Liver (tissue), 9 donors: ENCODE results near the gene S1PR1. TPM values are rescaled to one million over a fixed set of nuclear protein-coding genes. Genes with fewer than 3 reads are reported as not detected.

ENCODE experiments used
- DNase-seq: peaks from one replicate; pipeline ENCODE4 v3.0.0-alpha.2; 2017; ENCODE audit warnings: low spot score
- H3K27ac ChIP-seq, 2 donors: one replicate each; pipeline ENCODE4 v1.7.0; 2013; ENCODE audit warnings: inconsistent platforms in 2 of 2, low read length in 2 of 2, control low read depth in 1 of 2, low read depth in 1 of 2, mild to moderate bottlenecking in 1 of 2
- H3K27me3 ChIP-seq, 4 donors: one replicate each; pipeline versions ENCODE4 v1.6.1 to v1.7.0; 2013; ENCODE audit warnings: low read length in 3 of 4, inconsistent platforms in 1 of 4, mild to moderate bottlenecking in 1 of 4, moderate library complexity in 1 of 4; ENCODE audit not compliant: control insufficient read depth in 4 of 4, insufficient read depth in 4 of 4
- H3K36me3 ChIP-seq, 4 donors: one replicate each; pipeline versions ENCODE4 v1.6.1 to v1.7.0; 2013; ENCODE audit warnings: low read length in 3 of 4, mild to moderate bottlenecking in 3 of 4, low read depth in 1 of 4, moderate library complexity in 1 of 4; ENCODE audit not compliant: control insufficient read depth in 4 of 4, insufficient read depth in 3 of 4
- H3K4me1 ChIP-seq, 4 donors: one replicate each; pipeline versions ENCODE4 v1.6.1 to v1.7.0; 2013; ENCODE audit warnings: low read length in 3 of 4, mild to moderate bottlenecking in 3 of 4, moderate library complexity in 1 of 4; ENCODE audit not compliant: control insufficient read depth in 4 of 4, insufficient read depth in 4 of 4
- H3K4me3 ChIP-seq, 3 donors: one replicate each; pipeline versions ENCODE4 v1.6.1 to v1.7.0; 2013; ENCODE audit warnings: low read length in 3 of 3, control low read depth in 1 of 3, low read depth in 1 of 3, mild to moderate bottlenecking in 1 of 3
- H3K9ac ChIP-seq, 2 donors: one replicate each; pipeline ENCODE4 v1.7.0; 2013; ENCODE audit warnings: low read length in 2 of 2, mild to moderate bottlenecking in 2 of 2, moderate library complexity in 2 of 2, control low read depth in 1 of 2, low read depth in 1 of 2
- H3K9me3 ChIP-seq, 4 donors: one replicate each; pipeline versions ENCODE4 v1.6.1 to v1.7.0; 2013; ENCODE audit warnings: low read length in 3 of 4; ENCODE audit not compliant: control insufficient read depth in 4 of 4
- ATF3 ChIP-seq: IDR thresholded peaks from 2 replicates; pipeline ENCODE4 v1.6.1; 2016; ENCODE audit warnings: antibody characterized with exemption
- CTCF ChIP-seq: fragments of 150-350 bp; IDR thresholded peaks from 2 replicates; pipeline ENCODE4 v1.5.1; 2017; ENCODE audit warnings: improper control_type of control experiment, low read depth, low read length; ENCODE audit not compliant: missing input control
- EGR1 ChIP-seq, 2 donors: IDR thresholded peaks; 2 replicates each; pipeline ENCODE4 v1.6.1; 2016 to 2018; ENCODE audit warnings: antibody characterized with exemption in 2 of 2, low read depth in 2 of 2
- FOXA1 ChIP-seq: IDR thresholded peaks from 2 replicates; pipeline ENCODE4 v1.6.1; 2016; ENCODE audit warnings: antibody characterized with exemption
- FOXA2 ChIP-seq: IDR thresholded peaks from 2 replicates; pipeline ENCODE4 v1.6.1; 2016; ENCODE audit warnings: antibody characterized with exemption
- GABPA ChIP-seq, 2 donors: IDR thresholded peaks in 1 of 2; conservative IDR thresholded peaks in 1 of 2; 2 replicates each; pipeline ENCODE4 v1.6.1; 2016; ENCODE audit warnings: antibody characterized with exemption in 2 of 2, mild to moderate bottlenecking in 1 of 2, moderate library complexity in 1 of 2
- HNF4A ChIP-seq, 2 donors: conservative IDR thresholded peaks; 2 replicates each; pipeline ENCODE4 v1.6.1; 2016; ENCODE audit warnings: antibody characterized with exemption in 2 of 2, mild to moderate bottlenecking in 2 of 2
- HNF4G ChIP-seq: IDR thresholded peaks from 2 replicates; pipeline ENCODE4 v1.6.1; 2016; ENCODE audit warnings: antibody characterized with exemption
- JUND ChIP-seq, 2 donors: IDR thresholded peaks; 2 replicates each; pipeline ENCODE4 v1.6.1; 2016; ENCODE audit warnings: antibody characterized with exemption in 2 of 2
- NR2F2 ChIP-seq: IDR thresholded peaks from 2 replicates; pipeline ENCODE4 v1.6.1; 2016; ENCODE audit warnings: antibody characterized with exemption
- RAD21 ChIP-seq, 2 donors: IDR thresholded peaks; 2 replicates each; pipeline ENCODE4 v1.6.1; 2016; ENCODE audit warnings: antibody characterized with exemption in 2 of 2, mild to moderate bottlenecking in 2 of 2
- TAF1 ChIP-seq: conservative IDR thresholded peaks from 2 replicates; pipeline ENCODE4 v1.6.1; 2016; ENCODE audit warnings: antibody characterized with exemption, mild to moderate bottlenecking
- YY1 ChIP-seq: IDR thresholded peaks from 2 replicates; pipeline ENCODE4 v1.6.1; 2016; ENCODE audit warnings: antibody characterized with exemption, mild to moderate bottlenecking
- ZBTB33 ChIP-seq: IDR thresholded peaks from 2 replicates; pipeline ENCODE4 v1.6.1; 2016; ENCODE audit warnings: antibody characterized with exemption
- WGBS: extraction: QIAGEN DNeasy Blood & Tissue Kit; methylation state at CpG from one replicate; pipeline ENCODE4 v1.1.7; 2013; 5-methylcytosine and 5-hydroxymethylcytosine counted together
- polyA plus RNA-seq, 2 donors: library from polyadenylated mRNA; stranded (reverse) in 1 of 2; unstranded in 1 of 2; fragments of 200-250 nt in 1 of 2; fragments of >200 nt in 1 of 2; fragmentation: Nextera tagmentation in 1 of 2; extraction: Ambion mirVana in 1 of 2; gene quantifications; one replicate each; pipeline versions ENCODE4 v1.2.1 to v1.2.3, GENCODE V29; 2013 to 2015
- total RNA-seq, 2 donors: library from RNA; depleted of rRNA; stranded (reverse); fragments of >200 nt; gene quantifications; one replicate each; pipeline ENCODE4 v1.2.3, GENCODE V29; 2014
- donor health status: healthy.
- donor health status: healthy.
- donor health status: healthy.
- donor health status: healthy.
- donor health status: healthy.

The S1PR1 gene
- total and polyA plus RNA-seq, 4 donors: 7.8 to 13.9 (median 11.1) TPM

- H3K27me3 ChIP-seq: no peaks in the 10 kb centered on the region
- peaks cover 0 to 13% (median 2%) of the 10 kb centered on the region in 4 donors for H3K36me3 ChIP-seq
- peaks cover 0 to 3% (median 0%) of the 10 kb centered on the region in 4 donors for H3K4me1 ChIP-seq
- no peaks in the 10 kb centered on the region for H3K9me3 ChIP-seq
- TF ChIP-seq YY1 (no peak), JUND (IDR thresholded peaks at IDR 0.05) (no peak), HNF4A (conservative IDR thresholded peaks at IDR 0.05) (no peak), TAF1 (no peak), ATF3 (no peak), HNF4G (no peak), ZBTB33 (no peak), FOXA1 (no peak), FOXA2 (no peak), CTCF (no peak), GABPA (IDR thresholded peaks at IDR 0.05 in 1 of 2, conservative IDR thresholded peaks at IDR 0.05 in 1 of 2) (no peak), EGR1 (IDR thresholded peaks at IDR 0.05; ENCODE audit: low read depth in 2 of 2) (no peak), NR2F2 (no peak), RAD21 (IDR thresholded peaks at IDR 0.05) (no peak)
- H3K9ac ChIP-seq: no peak overlapping the region
- DNase-seq: no peak
- WGBS: 81% methylated on average over 2 of the region's 2 CpGs
- no peak overlapping the region for H3K27ac ChIP-seq
- no peak overlapping the region for H3K4me3 ChIP-seq
Observed at GRCh38 chr1:101245246-101245927, 8.6 kb downstream of the S1PR1 start.

- WGBS: 90% methylated on average over 6 of the region's 6 CpGs
- Histone ChIP-seq H3K27ac (no peak overlapping the region), H3K4me1 (no peaks in the 10 kb centered on the region)
Observed at GRCh38 chr1:101247404-101248287, 10.8 kb downstream of the S1PR1 start.

More at GRCh38 chr1:101247404-101248287, 10.8 kb downstream of the S1PR1 start:
- Histone ChIP-seq H3K27me3 (no peaks in the 10 kb centered on the region), H3K4me3 (no peak overlapping the region), H3K9ac (no peak overlapping the region), H3K36me3 (peaks cover 0 to 1% (median under 1%) of the 10 kb centered on the region in 4 donors), H3K9me3 (no peaks in the 10 kb centered on the region)
- no peak for TF ChIP-seq HNF4G
- DNase-seq: no peak
